ENCODE data around the gene GOT1.

GRCh38 chr10:99429517-99430095, 818 bp downstream of the GOT1 start:
- TF ChIP-seq, protein P1, sequence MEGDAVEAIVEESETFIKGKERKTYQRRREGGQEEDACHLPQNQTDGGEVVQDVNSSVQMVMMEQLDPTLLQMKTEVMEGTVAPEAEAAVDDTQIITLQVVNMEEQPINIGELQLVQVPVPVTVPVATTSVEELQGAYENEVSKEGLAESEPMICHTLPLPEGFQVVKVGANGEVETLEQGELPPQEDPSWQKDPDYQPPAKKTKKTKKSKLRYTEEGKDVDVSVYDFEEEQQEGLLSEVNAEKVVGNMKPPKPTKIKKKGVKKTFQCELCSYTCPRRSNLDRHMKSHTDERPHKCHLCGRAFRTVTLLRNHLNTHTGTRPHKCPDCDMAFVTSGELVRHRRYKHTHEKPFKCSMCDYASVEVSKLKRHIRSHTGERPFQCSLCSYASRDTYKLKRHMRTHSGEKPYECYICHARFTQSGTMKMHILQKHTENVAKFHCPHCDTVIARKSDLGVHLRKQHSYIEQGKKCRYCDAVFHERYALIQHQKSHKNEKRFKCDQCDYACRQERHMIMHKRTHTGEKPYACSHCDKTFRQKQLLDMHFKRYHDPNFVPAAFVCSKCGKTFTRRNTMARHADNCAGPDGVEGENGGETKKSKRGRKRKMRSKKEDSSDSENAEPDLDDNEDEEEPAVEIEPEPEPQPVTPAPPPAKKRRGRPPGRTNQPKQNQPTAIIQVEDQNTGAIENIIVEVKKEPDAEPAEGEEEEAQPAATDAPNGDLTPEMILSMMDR (IDR thresholded peaks at IDR 0.05; ENCODE audit: low read depth, low read length) = no peak
- no peak for TF ChIP-seq EZH2phosphoT487 (IDR thresholded peaks at IDR 0.05; ENCODE audit: low read depth)

Data from OCI-LY3 (cell line).